OCI-LY7 (cell line): ENCODE measurements around the gene COBL.
A peak's percentile ranks its signal among the peaks of the same experiment; 100 is the strongest.

ENCODE experiments used
- EZH2phosphoT487 ChIP-seq: fragments of 200-600 bp; sonication (generic); IDR thresholded peaks from 2 replicates; pipeline ENCODE4 v1.6.1; 2018; ENCODE audit warnings: low read depth, borderline replicate concordance, mild to moderate bottlenecking, mixed run types, antibody characterized with exemption, low read length, moderate library complexity, mixed read lengths
- TF ChIP-seq, protein P1 (sequence below): fragments of 200-600 bp; sonication (generic); conservative IDR thresholded peaks from 2 replicates; pipeline ENCODE4 v1.5.1; 2014; ENCODE audit warnings: mild to moderate bottlenecking, antibody characterized with exemption, low read length, moderate library complexity, mixed read lengths

DNA sequence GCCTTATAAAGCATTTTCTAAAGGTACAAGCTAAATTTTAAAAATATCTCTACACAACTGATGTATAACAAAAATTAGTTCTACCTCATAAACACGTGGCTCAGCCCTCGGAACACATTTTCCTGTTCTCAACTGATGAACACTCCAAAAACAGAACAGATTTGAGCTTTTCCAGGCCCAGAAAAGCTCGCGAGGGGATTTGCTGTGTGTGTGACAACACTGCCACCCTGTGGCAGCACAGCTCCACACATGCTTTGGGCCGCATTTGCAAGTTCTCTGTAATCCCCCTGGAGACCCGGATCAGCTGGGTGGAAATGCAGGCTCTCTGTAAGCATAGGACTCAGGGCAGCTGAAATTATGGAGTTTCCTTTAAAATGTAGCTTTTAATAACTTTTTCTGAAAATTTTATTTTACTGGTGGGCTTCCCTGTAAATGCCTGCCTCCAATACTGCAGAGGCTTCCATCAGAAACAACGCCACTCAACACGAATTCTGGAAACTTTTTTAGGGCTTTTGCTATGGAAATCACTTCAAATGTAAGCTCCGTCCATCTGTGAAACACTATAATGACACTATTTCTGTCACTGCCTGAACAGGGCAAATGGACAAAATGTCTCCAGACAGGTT, 155.5 kb downstream of the COBL start:
- TF ChIP-seq, protein P1, sequence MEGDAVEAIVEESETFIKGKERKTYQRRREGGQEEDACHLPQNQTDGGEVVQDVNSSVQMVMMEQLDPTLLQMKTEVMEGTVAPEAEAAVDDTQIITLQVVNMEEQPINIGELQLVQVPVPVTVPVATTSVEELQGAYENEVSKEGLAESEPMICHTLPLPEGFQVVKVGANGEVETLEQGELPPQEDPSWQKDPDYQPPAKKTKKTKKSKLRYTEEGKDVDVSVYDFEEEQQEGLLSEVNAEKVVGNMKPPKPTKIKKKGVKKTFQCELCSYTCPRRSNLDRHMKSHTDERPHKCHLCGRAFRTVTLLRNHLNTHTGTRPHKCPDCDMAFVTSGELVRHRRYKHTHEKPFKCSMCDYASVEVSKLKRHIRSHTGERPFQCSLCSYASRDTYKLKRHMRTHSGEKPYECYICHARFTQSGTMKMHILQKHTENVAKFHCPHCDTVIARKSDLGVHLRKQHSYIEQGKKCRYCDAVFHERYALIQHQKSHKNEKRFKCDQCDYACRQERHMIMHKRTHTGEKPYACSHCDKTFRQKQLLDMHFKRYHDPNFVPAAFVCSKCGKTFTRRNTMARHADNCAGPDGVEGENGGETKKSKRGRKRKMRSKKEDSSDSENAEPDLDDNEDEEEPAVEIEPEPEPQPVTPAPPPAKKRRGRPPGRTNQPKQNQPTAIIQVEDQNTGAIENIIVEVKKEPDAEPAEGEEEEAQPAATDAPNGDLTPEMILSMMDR: peak; percentile 96
- no peak for TF ChIP-seq EZH2phosphoT487
